GM12873 (cell line): ENCODE data around the gene SORCS3.

Experiments used
- TF ChIP-seq, protein P1 (sequence below): IDR thresholded peaks from 2 replicates; pipeline ENCODE4 v1.5.1; 2012; ENCODE audit warnings: low read depth, mild to moderate bottlenecking, moderate library complexity, low read length, control low read depth; ENCODE audit not compliant: insufficient read depth; ENCODE audit errors: missing control alignments

The SORCS3 gene

DNA sequence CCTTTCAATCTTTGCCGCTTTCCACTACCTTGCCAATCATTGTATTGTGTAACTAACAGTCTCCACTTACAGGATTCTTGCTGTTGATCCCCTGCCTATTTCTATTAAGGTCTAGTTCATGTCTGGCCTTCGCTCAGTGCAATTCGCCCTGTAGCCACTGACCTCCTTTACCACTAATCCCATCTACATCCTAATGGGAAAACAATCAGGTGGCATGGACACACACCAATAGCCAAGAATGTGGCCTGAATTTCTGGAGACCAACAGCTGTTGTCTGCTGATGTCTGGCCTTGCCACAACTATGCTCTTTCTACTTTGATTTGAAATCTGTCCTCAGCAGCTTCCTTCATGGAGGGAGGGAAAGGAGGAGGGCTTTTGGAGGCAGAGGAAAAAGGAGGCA, 546.2 kb downstream of the SORCS3 start:
- TF ChIP-seq, protein P1, sequence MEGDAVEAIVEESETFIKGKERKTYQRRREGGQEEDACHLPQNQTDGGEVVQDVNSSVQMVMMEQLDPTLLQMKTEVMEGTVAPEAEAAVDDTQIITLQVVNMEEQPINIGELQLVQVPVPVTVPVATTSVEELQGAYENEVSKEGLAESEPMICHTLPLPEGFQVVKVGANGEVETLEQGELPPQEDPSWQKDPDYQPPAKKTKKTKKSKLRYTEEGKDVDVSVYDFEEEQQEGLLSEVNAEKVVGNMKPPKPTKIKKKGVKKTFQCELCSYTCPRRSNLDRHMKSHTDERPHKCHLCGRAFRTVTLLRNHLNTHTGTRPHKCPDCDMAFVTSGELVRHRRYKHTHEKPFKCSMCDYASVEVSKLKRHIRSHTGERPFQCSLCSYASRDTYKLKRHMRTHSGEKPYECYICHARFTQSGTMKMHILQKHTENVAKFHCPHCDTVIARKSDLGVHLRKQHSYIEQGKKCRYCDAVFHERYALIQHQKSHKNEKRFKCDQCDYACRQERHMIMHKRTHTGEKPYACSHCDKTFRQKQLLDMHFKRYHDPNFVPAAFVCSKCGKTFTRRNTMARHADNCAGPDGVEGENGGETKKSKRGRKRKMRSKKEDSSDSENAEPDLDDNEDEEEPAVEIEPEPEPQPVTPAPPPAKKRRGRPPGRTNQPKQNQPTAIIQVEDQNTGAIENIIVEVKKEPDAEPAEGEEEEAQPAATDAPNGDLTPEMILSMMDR, result no peak

DNA sequence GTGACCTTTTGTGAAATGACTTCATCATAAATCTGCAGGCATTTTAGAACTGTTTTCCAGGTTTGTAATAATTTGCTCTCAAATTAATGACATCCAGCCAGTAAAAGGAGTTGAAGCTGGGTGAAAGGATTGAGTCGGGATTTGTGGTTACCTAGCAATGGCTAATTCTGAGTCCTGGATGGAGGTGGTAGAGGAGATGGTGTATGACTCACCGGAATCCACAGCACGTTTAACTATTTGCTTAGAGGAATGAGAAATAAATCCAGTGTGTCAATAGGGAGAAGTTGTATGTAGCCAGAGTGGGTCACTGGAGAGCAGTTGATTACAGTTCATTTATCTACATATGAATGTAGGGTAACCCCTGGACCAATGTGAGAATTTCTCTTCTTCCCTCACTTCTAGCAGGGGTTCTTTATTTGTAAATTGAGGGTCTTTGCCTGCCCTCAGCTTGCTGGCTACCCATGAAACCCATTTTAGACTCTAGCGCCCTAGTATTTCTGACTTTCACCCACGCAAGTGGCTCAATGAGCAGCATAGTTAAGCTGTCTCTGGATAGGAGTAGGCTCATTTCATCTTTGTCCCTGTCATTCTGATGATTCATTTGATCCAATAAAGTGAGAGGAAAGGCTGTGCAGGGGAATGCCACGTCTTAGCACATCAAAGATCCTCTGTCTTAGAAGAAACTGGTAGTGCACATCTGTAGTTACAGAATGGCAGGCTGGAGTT, 547.8 kb downstream of the SORCS3 start:
- TF ChIP-seq, protein P1, result no peak

DNA sequence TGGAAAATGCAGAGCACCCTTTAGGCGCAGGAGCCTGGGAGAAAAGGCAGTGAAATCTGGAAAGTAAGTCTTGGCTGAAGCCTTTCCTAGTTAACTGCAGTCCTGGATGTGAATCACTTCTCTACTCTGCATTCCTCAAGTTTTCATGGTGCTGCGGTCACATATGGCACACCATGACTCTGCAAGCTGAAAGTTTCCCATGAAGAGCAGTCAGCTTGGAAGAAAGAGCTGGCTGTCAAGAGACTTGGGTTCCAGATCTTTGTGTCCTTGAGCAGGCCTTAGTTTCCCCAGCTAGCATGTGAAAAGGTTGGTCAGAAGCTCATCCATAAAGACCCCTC, 548.3 kb downstream of the SORCS3 start:
- TF ChIP-seq, protein P1, result no peak

DNA sequence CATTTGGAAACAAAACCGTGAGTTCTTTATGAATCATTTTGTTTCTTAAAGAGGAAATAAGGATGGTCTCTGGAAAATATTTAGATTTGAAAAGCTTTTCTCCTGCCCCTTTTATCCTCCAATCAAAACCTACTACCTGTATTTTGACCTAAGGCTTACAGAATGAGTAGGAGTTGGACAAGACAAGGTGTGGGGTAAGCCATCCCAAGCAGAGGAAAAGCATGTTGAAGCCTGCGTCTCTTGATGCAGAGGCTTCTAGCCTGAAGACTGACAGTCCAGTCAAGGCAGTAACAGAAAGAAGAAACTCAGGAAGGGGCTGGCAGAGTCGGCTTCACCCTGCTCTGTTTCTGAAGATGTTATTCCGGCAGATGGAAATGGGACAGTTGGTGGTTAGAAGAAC, 551.1 kb downstream of the SORCS3 start:
- TF ChIP-seq, protein P1, result no peak

DNA sequence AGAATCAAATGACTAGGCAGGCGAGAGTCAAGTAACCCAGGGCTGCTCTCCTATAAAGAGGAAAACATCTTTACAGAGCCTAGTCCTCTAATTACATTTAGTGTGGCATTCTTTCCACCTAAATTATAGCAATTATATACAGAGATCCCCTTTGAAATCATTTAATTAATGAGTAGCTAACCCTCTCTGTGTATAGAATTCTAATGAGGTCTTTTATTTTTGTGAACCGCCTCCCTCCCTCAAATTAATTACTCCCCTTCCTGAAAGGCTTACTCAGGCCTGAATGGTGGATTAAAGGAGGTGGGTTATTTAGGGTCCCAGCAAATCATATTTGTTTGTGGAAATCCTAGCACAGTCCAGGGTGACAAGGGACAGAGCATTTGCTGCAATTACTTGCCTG, 551.8 kb downstream of the SORCS3 start:
- TF ChIP-seq, protein P1, result no peak

DNA sequence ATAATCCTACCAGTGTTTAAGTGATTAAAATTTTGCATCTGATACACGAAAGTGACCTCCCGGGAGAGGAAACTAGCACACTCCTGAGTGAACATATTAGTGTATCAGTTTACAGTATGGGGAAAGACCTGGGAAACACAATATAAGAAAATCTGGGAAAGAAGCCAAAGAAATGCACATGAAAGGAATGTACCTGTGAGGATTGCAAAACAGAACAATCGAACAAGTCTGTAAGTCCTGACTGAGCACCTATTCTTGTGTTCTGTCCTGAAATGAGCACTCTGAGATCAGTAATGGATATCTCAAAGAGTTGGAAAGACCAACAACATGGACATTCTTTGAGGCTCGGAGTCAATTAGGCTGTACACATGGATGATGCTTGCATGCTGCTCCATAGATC, 554.7 kb downstream of the SORCS3 start:
- TF ChIP-seq, protein P1, result no peak

DNA sequence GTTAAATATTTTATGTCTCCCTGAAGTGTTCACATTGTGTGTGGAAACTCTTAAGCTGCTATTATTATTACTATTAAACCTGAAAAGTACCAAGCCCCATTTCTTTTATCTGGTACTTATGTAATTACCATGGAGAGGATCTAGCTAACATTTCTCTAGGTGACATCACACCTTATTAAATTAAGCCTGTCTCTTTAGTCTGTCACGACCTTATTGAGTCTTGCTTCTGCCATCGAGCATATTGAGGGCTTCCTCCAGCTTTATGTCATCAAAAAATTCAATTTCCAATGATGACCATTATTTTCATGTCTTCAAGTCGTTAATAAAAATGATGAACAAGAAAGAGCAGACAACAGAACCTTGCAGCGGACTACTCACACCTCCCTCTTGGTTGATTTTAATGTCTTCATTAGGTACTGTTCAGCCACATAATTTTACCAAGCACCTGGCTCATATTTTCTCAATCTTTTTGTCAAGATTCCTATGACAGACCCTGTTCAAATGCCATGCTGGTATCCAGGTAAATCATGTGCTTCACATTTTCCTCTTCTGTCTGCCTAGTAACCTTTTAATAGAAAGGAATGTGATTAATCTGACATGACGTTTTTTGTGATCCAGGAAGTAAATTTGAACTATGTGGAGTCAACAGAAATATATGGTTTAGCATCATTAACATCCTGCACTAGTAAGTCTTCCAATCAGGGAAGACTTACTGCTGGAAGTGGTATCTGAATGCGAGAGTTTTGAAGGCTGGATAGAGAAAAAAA, 556.7 kb downstream of the SORCS3 start:
- TF ChIP-seq, protein P1, result no peak
